Measurements from ENCODE around the gene ARL2BP. TPM values are rescaled to one million over a fixed set of nuclear protein-coding genes. Genes with fewer than 3 reads are reported as not detected.
"Not testable (repeated sequence)": the region's sequence is repeated elsewhere in the genome, so short reads cannot be mapped to it uniquely, and the experiment has no call there.

Gene ARL2BP
- 104 and 120 TPM in 2 replicates for total RNA-seq (2014; rRNA removed; shearing (Covaris generic))

DNA sequence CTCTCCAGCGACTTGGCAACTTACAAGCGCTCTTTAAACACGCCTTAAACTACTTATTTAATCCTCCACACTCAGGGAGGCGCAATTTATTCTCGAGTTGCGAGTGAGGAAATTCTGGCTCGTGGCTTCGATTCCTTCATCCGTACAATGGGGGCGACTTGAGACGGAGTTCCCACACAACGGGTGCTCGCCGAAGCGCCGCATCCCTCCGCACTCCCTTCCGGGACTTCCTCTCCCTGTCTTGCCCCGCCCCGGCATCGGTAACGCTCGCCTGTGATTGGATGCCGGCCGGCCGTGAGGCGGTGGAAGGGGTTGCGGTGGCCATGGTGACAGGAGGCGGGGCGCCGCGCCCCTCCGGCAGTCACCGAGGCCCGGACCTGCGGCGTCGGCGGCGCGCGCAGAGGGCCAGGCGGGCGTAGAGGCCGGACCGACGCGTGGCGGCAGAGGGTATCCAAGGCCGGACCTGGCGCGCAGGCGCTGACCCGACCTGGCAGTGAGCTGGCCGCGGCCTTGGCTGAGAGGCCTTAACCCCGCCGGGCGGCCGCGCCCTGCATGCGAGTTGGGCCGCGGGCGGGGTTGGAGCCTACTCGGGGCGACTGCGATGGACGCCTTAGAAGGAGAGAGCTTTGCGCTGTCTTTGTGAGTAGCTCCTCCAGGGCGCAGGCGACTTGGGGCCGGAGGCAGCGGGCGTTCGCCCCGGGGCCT lies at the start of gene ARL2BP:
ARL2BP (plus strand) TSS at position 493 of the 705 bp plus-strand sequence; CDS start at position 602, 109 bp downstream.
- peak; percentile 97 for DNase-seq (ENCODE audit: low read depth)

DNA sequence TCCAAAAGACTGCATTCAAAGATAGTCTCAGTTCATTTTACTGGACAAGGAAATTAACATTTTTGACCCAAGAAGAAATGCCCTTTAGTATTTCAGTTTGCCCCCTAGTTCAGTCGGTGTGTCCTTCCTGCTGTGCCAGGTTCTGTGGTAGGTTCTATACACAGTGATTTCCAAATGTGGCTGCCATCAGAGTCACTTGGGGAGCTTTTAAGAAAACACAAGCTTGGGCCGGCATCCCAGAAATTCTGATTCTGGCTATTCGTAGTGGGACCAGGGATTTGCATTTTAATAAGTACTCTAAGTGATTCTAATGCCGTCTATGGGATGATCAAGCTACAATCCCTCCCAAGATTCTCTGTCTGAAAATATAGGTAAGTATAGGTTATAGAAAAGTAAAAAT lies 48.8 kb upstream of the ARL2BP start:
- DNase-seq (ENCODE audit: low read depth) = no peak

DNA sequence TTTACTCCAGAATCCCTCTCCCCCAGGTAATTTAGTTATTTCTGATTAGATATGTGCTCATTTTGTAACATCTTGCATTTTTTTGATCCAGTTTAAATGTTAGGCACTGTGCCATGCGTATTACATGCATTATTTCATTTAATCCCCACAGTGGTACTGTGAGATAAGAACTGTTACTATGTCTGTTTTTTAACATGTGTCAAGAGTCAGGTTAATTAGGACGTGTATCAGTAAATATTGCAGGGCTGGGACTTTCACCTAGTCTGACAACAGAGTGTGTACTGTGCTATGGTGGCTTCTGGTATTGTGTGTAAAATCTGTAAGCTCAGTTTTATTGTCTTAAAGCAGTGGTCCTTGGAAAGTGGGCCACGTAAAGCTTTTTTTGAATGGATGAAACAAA lies 48.3 kb upstream of the ARL2BP start:
- DNase-seq (ENCODE audit: low read depth) = no peak

DNA sequence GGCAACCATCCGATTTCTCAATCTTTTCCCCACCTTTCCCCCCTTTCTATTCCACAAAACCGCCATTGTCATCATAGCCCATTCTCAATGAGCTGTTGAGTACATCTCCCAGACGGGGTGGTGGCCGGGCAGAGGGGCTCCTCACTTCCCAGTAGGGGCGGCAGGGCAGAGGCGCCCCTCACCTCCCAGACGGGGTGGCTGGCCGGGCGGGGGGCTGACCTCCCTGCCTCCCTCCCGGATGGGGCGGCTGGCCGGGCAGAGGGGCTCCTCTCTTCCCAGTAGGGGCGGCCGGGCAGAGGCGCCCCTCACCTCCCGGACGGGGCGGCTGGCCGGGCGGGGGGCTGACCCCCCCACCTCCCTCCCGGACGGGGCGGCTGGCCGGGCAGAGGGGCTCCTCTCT lies 44.7 kb upstream of the ARL2BP start:
- DNase-seq (ENCODE audit: low read depth) = not testable (repeated sequence)

DNA sequence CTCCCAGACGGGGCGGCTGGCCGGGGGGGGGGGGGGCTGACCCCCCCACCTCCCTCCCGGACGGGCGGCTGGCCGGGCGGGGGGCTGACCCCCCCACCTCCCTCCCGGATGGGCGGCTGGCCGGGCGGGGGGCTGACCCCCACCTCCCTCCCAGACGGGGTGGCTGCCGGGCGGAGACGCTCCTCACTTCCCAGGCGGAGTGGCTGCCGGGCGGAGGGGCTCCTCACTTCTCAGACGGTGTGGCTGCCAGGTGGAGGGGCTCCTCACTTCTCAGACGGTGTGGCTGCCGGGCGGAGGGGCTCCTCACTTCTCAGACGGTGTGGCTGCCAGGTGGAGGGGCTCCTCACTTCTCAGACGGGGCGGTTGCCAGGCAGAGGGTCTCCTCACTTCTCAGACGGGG lies 44.1 kb upstream of the ARL2BP start:
- not testable (repeated sequence) for DNase-seq (ENCODE audit: low read depth)

DNA sequence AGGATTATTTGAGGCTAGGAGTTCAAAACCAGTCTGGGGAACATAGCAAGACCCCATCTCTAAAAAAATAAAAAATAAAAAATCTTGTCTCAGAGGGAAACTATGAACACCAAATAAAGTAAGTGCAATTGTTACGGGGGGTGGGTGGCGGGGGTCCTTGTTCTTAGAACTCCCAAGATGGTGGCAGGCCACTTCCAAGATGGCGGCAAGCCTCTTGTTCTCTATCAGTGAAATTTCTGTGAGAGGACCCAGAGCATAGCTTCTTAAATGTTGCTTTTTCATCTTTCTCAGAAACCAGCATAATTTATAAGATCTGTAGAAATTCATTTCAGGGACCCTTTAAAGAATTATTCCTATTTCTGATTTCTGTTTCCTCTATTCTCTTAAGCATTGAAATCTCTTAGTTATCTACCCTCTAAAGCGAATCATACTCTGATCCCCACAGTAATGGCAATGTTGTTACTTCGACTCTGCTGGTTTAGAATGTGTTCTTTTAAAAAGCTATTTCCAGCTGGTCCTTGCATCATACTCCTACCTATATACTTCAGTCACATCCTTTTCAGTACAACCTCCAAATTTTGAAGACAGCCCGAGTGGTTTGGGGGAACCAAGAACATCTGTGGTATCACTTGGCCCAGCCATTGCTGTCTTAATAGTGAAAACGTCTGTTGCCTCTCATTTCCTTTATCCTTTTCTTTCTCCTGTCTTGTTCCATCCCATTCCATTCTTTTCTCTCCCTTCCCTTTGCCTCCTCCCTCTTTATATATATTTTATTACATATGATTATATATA lies 42.8 kb upstream of the ARL2BP start:
- DNase-seq (ENCODE audit: low read depth) = no peak

DNA sequence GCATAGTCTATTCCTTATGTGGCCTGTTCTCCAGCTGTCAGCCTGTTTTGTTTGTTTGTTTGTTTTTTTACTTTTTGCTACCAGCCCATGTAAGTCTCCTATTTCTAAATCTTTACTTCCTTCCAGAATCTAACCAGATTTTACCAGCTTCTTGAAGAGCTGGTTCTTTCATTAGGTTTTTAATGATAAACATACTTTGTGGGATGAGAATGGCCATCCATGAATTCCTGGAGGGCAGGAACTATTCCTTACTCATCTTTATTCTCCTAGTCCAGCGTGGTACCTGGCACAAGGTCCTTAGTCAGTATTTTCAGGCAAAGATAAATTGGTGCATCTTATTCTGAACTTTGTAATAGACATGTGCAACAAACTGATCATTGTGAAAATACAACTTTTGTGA lies 41.6 kb upstream of the ARL2BP start:
- no peak for DNase-seq (ENCODE audit: low read depth)

DNA sequence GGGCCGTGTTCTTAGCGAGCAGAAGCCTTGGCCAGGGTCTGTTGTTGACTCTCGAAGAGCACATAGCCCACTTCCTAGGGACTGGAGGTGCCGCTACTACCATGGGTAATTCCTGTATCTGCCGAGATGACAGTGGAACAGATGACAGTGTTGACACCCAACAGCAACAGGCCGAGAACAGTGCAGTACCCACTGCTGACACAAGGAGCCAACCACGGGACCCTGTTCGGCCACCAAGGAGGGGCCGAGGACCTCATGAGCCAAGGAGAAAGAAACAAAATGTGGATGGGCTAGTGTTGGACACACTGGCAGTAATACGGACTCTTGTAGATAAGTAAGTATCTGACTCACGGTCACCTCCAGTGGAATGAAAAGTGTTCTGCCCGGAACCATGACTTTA lies 40.4 kb upstream of the ARL2BP start:
- no peak for DNase-seq (ENCODE audit: low read depth)

DNA sequence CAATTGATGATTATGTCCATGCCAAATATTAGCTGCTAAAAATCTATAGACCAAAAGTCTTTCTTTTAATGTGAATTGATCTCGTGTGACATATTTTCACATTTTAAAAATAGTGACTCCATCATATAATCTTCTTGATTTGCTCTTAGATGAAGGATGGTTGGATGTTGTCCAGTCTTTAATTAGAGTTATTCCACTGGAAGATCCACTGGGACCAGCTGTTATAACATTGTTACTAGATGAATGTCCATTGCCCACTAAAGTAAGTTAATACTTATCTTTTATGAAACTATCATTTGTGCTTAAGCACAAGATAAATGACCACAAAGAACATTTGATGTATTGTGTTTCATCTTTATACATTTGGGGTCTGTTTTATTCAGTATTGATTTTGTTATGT lies 36.1 kb upstream of the ARL2BP start:
- no peak for DNase-seq (ENCODE audit: low read depth)

DNA sequence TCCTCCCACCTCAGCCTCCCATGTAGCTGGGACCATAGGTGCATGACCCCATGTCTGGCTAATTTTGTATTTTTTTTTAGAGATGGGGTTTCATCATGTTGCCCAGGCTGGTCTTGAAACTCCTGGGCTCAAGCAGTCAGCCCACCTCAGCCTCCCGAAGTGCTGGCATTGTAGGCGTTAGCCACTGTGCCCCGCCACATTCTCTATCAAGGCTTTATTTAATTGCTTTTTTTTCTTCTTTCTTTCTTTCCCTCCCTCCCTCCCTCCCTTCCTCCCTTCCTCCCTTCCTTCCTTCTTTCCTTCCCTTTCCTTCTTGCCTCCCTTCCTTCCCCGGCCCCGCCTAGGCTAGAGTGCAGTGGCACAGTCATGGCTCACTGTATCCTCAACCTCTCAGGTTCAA lies 35.3 kb upstream of the ARL2BP start:
- no peak for DNase-seq (ENCODE audit: low read depth)

DNA sequence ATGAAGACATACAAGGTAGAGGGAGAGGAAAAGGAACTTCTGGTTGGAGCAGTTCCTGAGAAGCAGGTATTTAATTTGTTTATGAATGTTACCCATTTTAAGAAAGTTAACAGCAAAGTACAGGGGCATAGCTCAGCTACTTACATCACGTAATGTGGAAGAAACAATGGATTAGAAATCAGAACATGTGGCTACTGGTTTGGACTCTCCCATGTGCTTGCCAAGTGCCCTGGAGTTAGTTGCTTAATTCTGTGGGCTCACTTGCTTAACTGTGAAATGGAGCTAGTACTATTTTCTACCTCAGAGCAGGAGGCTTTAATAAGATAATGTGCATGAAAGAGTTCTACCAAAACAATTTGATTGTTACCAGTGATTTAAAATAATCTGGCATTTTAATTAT lies 31.6 kb upstream of the ARL2BP start:
- DNase-seq (ENCODE audit: low read depth) = no peak

DNA sequence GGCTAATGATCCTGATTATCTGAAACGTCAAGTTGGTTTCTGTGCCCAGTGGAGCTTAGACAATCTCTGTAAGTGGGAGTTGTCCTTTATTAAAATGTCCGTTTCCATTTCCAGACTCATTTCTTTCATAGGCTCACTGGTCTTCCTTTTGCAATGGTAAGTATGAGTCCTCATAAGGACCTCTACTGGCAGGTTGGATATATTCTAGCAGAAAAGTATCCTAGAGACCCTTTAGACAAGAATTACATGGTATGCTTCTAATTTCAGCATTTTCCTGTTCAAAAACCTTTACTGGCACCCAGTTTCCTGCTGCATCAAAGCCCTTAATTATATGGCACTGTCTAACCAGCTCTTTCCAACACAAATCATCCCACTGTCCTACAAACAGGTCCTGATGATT lies 28.1 kb upstream of the ARL2BP start:
- DNase-seq (ENCODE audit: low read depth) = no peak

DNA sequence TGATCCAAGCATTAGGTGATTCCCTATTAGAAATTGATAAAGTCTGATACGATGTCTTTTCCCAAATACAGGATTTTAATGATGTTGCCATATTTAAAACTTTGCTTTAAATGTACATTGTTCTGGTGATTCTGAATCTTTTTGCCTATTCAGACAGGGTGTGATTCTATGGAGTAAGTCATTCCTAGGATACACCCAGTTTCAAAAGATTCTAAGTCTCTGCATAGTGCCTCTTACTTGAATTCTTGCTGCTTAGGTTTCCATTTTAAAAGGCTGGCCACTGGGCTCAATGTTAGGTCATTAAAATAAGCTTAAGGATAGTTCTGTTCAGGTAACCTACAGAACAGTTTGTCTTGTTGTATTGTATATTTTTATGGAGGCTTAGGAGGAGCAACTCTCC lies 22.0 kb upstream of the ARL2BP start:
- DNase-seq (ENCODE audit: low read depth) = no peak

DNA sequence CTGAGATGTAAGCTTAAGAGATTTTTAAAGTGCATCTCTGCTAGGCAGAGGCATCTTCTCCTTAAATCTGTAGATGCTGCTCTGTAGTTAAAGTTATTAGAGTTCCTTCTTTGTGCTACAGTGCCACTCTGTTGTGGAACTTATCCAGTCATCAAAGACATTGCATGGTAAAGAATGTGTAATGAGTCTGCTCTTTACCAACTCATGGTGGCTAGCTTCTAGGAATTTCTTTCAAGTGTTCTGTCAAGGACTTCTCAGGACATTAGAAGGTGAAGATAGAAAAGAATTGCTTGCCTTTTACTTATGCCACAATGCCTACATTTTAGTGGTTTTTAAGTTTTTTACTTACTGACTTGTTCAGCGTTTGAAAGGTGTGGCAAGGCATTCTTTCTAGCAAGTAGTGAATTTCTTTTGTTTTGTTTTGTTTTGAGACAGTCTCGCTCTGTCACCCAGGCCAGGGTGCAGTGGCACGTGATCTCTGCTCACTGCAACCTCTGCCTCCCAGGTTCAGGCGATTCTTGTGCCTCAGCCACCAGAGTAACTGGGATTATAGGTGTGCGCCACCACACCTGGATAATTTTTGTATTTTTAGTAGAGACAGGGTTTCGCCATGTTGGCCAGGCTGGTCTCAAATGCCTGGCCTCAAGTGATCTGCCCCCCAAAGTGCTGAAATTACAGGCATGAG lies 20.3 kb upstream of the ARL2BP start:
- no peak for DNase-seq (ENCODE audit: low read depth)

DNA sequence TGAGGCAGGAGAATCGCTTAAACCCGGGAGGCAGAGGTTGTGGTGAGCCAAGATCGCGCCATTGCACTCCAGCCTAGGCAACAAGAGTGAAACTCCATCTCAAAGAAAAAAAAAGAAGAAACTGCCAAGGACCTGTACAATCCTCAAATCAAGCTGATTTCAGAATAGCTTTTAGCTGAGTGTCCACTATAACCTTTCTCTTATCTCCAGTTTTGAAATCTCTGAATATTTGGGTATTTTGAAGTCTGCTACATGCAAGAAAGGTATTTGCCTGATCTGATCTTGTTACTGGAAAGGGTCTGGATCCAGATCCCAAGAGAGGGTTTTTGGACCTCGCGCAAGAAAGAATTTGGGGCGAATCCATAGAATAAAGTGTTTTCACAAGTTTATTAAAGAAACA lies 19.1 kb upstream of the ARL2BP start:
- DNase-seq (ENCODE audit: low read depth) = no peak

DNA sequence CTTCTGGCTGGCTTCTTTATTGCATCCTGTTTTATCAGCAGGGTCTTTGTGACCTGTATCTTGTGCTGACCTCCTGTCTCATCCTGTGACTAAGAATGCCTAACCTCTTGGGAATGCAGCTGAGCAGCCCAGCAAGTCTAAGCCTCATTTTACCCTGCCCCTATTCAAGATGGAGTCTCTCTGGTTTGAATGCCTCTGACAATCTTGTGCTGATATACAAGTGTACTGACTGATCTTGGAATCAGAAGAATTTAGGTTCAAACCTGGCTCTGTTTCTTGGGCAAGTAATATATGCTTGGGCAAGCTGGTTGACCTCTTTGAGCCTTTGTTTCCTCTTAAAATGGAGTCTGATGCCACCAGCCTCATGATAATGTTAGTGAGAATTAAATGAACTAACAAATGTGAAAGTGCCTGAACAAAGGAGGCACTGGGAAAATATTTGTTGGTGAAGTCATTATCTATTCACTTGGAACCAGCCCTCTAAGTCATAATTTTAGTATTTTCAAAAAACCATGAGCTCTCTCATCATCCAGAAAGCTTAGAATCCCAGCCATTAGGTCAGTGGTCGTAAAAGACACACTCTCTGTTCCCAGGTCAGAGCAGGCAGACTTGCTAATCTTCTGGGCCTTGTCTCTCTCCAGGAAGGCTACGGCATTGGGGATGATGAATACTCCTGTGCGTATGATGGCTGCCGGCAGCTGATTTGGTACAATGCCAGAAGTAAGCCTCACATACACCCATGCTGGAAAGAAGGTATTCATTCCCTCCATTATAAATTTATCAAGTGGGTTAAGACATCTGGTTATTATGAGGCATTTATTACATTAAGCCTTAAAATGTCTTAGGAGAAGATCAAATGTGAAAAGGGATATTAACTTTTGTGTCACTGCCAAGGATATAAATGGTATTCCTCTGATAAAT lies 18.1 kb upstream of the ARL2BP start:
- DNase-seq (ENCODE audit: low read depth) = no peak

DNA sequence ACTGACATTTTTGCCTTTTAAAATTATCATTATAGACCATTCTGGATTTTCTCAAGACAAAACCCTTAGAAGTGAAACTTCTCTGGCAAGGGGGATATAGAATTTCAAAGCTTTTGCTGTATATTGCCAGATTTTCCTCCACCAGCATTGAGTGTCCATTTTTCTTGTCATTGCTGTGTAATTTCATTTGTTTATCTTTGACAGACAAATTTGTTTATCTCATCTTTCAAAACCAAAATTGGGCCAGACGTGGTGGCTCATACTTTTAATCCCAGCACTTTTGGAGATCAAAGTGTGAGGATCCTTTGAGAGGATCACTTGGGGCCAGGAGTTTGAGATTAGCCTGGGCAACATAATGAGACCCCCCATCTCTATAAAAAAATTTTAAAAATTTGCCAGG lies 16.0 kb upstream of the ARL2BP start:
- no peak for DNase-seq (ENCODE audit: low read depth)

DNA sequence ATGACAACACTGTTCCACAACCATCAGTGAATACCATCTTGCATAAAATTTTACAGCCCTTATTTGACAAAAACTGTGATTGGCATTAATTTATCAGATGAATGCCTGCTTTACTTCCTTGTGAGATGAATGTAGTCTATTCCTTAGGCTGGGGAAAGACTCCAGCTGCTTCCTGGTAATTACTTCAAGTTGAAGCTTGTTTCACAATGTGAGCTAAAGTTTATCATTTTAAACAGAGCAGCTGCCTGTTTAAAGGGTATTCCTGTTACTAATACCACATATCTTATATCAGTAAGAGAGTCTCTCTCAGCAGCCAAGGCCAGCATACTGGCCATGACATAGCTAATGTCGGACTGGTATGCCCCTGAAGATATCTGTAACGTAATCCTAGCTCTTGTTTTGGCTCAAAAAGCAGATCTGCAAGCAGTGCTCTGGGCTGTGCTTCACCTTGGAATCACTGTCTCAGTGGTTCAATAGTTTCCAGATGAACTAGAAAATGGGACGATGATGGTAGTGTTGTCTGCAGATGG lies 13.2 kb upstream of the ARL2BP start:
- no peak for DNase-seq (ENCODE audit: low read depth)

DNA sequence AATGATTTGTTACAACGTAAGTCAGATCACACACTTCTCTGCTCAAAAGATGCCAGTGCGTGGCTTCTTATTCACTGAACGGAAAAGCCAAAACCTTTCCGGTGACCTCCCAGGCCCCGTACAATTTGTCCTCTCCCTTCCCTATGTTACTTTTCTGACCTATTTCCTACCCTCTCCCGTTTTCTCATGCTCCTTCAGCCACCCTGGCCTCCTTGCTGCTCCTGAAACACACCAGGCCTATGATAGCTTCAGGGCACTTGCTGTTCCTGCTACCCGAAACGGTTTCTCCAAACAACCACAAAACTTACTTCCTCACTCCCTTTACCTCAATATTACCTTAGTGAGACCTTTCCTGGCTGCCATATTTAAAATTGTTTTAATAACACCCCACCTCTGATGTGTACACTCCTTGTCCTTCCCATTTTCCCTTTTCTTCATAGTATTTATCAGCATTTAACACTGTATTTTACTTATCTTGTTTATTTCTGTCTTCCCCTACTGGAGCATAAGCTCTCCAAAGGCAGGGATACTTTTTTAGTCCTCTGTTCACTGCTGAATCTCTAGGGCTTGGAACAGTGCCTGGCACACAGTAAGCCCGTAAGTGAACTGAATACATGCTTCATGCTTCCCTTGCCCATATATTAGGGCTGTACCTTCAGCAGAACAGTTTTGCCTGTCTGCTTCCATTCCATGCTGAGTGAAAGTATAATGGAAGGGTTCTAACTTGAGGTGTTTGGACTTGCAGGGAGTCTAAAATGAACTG lies 10.9 kb upstream of the ARL2BP start:
- DNase-seq (ENCODE audit: low read depth) = no peak

DNA sequence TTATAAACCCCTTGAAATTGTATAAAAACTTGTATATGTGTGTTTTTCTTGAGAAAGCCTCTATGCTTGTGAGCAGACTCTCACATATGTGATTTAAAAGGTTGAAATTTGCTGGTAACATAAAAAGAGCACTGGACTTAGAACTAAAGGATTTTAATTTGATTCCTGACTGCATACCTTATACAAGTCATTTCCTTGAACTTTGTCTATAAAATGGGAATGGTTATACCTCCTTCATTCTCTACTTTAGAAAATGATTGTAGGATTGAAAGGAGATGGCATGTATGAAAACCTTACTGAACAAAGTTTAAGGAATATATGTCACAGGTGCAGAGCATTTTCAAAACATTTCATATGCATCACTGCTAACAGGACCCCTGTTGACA lies 10.4 kb upstream of the ARL2BP start:
- DNase-seq (ENCODE audit: low read depth) = no peak

Data from M059J (cell line).